Adrenal gland (tissue), 5 donors: ENCODE results near the gene PALM2AKAP2.

ENCODE experiments used
- CTCF ChIP-seq, 6 experiments: fragments of 450-650 bp in 4 of 6; fragments of 200-600 bp in 2 of 6; sonication (generic) in 1 of 6; IDR thresholded peaks; 1 replicate in 5 of 6; 2 replicates in 1 of 6; pipeline versions ENCODE4 v1.5.1 to v1.8.0; 2016 to 2021; ENCODE audit warnings: antibody characterized with exemption in 6 of 6, mild to moderate bottlenecking in 2 of 6, moderate library complexity in 1 of 6
- POLR2A ChIP-seq, 2 donors: fragments of 450-650 bp; IDR thresholded peaks; one replicate each; pipeline ENCODE4 v1.6.1; 2017; ENCODE audit warnings: antibody characterized with exemption in 2 of 2, mild to moderate bottlenecking in 2 of 2, moderate library complexity in 1 of 2
- donor health status: DM: no; HTN: no; CAD: no.

- TF ChIP-seq POLR2A (IDR thresholded peaks at IDR 0.05) (no peak), CTCF (IDR thresholded peaks at IDR 0.05) (no peak)
Measured at GRCh38 chr9:109812331-109812730, 32.3 kb downstream of the PALM2AKAP2 start.
